IMR-90 (cell line): Measurements from ENCODE around the gene SHROOM3. TPM values are rescaled to one million over a fixed set of nuclear protein-coding genes. Genes with fewer than 3 reads are reported as not detected.

ENCODE experiments used
- ATAC-seq: fragments of 200-7000 bp; cut with Tn5 transposase; 2 replicates; pipeline ENCODE4 v1.9.1; 2020; ENCODE audit warnings: low read depth, mild to moderate bottlenecking, moderate library complexity
- Bru-seq: library from RNA; stranded (reverse); fragments of 400-500 nt; gene quantifications from one replicate; lab custom pipeline; 2021; lab: Mats Ljungman, UMichigan
- BruChase-seq, 2 experiments: library from RNA; stranded (reverse); fragments of 400-500 nt; gene quantifications; one replicate each; lab custom pipeline; 2021; lab: Mats Ljungman, UMichigan
- BruUV-seq: library from RNA; stranded (reverse); fragments of 400-500 nt; replicated peaks from 2 replicates; lab custom pipeline; 2021; lab: Mats Ljungman, UMichigan
- CTCF ChIA-PET: fragments of 300-600 bp; formaldehyde crosslinking; extraction: SDS; loops from one replicate; lab custom pipeline; 2021; ENCODE audit warnings: antibody characterized with exemption; lab: Yijun Ruan, JAX
- POLR2A ChIA-PET: fragments of 300-600 bp; sonication (Branson Sonifier 250); formaldehyde crosslinking; loops from one replicate; lab custom pipeline; 2022; ENCODE audit warnings: antibody characterized with exemption; ENCODE audit not compliant: unreplicated experiment; lab: Charles Lee
- DNase-seq: peaks from one replicate; pipeline ENCODE4 v3.0.0; 2013
- H2AFZ ChIP-seq: replicated peaks from 2 replicates; pipeline ENCODE3; 2013; ENCODE audit warnings: low read length, mild to moderate bottlenecking; ENCODE audit not compliant: poor library complexity
- H2AK5ac ChIP-seq: 2 replicates; pipeline ENCODE4 v1.6.1; 2013; ENCODE audit warnings: low read depth, low read length, inconsistent platforms
- H2AK9ac ChIP-seq: replicated peaks from 2 replicates; pipeline ENCODE3; 2013; ENCODE audit warnings: mild to moderate bottlenecking, low read depth, low read length, moderate library complexity; ENCODE audit not compliant: poor library complexity
- H2BK120ac ChIP-seq: 2 replicates; pipeline ENCODE4 v1.6.1; 2013; ENCODE audit warnings: low read depth, low read length, inconsistent platforms
- H2BK15ac ChIP-seq: 3 replicates; pipeline ENCODE4 v1.6.1; 2013; ENCODE audit warnings: low read depth, low read length, inconsistent platforms
- H2BK20ac ChIP-seq: 2 replicates; pipeline ENCODE4 v1.6.1; 2013; ENCODE audit warnings: low read depth, mild to moderate bottlenecking, inconsistent platforms, low read length, moderate library complexity
- H2BK5ac ChIP-seq: 2 replicates; pipeline ENCODE4 v1.6.1; 2013; ENCODE audit warnings: mild to moderate bottlenecking, low read depth, low read length, inconsistent platforms; ENCODE audit not compliant: poor library complexity, severe bottlenecking
- H3K14ac ChIP-seq: replicated peaks from 2 replicates; pipeline ENCODE4 v1.6.1; 2013; ENCODE audit warnings: low read depth, low read length, inconsistent platforms
- H3K18ac ChIP-seq: 2 replicates; pipeline ENCODE4 v1.6.1; 2013; ENCODE audit warnings: low read depth, low read length, control low read depth
- H3K23ac ChIP-seq: 2 replicates; pipeline ENCODE4 v1.6.1; 2013; ENCODE audit warnings: low read depth, low read length, inconsistent platforms
- H3K27ac ChIP-seq: 2 replicates; pipeline ENCODE4 v1.5.1; 2013; ENCODE audit warnings: mild to moderate bottlenecking, control low read depth, low read length; ENCODE audit not compliant: insufficient read depth
- H3K27me3 ChIP-seq: 2 replicates; pipeline ENCODE4 v1.6.1; 2013; ENCODE audit warnings: low read length; ENCODE audit not compliant: control insufficient read depth, insufficient read depth
- H3K36me3 ChIP-seq: 2 replicates; pipeline ENCODE4 v1.6.1; 2013; ENCODE audit warnings: low read length, mixed read lengths; ENCODE audit not compliant: control insufficient read depth, insufficient read depth
- H3K4ac ChIP-seq: 2 replicates; pipeline ENCODE4 v1.6.1; 2013; ENCODE audit warnings: low read depth, low read length, inconsistent platforms
- H3K4me1 ChIP-seq: 2 replicates; pipeline ENCODE4 v1.6.1; 2013; ENCODE audit warnings: low read length, mixed read lengths; ENCODE audit not compliant: control insufficient read depth, insufficient read depth
- H3K4me2 ChIP-seq: 2 replicates; pipeline ENCODE4 v1.6.1; 2013; ENCODE audit warnings: low read depth, mild to moderate bottlenecking, control low read depth, low read length, moderate library complexity
- H3K4me3 ChIP-seq: 2 replicates; pipeline ENCODE4 v1.5.1; 2013; ENCODE audit warnings: low read depth, mild to moderate bottlenecking, control low read depth, low read length, moderate library complexity; ENCODE audit not compliant: insufficient read depth
- H3K56ac ChIP-seq: 2 replicates; pipeline ENCODE4 v1.6.1; 2013; ENCODE audit warnings: low read length, inconsistent platforms; ENCODE audit not compliant: insufficient read depth; ENCODE audit errors: extremely low read depth
- H3K79me1 ChIP-seq, 2 experiments: 2 replicates each; pipeline ENCODE4 v1.6.1; 2013; ENCODE audit warnings: low read length in 2 of 2, inconsistent platforms in 1 of 2, low read depth in 1 of 2
- H3K9ac ChIP-seq: 2 replicates; pipeline ENCODE4 v1.6.1; 2013; ENCODE audit warnings: low read depth, low read length, control low read depth
- H3K9me1 ChIP-seq: 2 replicates; pipeline ENCODE4 v1.6.1; 2013; ENCODE audit warnings: low read length, inconsistent platforms; ENCODE audit not compliant: insufficient read depth
- H3K9me3 ChIP-seq: 2 replicates; pipeline ENCODE4 v1.6.1; 2013; ENCODE audit warnings: low read length; ENCODE audit not compliant: control insufficient read depth, insufficient read depth
- H4K20me1 ChIP-seq: 2 replicates; pipeline ENCODE4 v1.6.1; 2013; ENCODE audit warnings: low read length, inconsistent platforms; ENCODE audit not compliant: insufficient read depth
- H4K5ac ChIP-seq: 2 replicates; pipeline ENCODE4 v1.6.1; 2013; ENCODE audit warnings: mild to moderate bottlenecking, low read depth, low read length, control low read depth
- H4K8ac ChIP-seq, 2 experiments: 2 replicates each; pipeline ENCODE4 v1.6.1; 2013; ENCODE audit warnings: low read depth in 2 of 2, low read length in 2 of 2, control low read depth in 1 of 2, inconsistent platforms in 1 of 2
- H4K91ac ChIP-seq: 2 replicates; pipeline ENCODE4 v1.6.1; 2013; ENCODE audit warnings: low read depth, low read length, inconsistent platforms; ENCODE audit not compliant: insufficient read depth
- MXI1 ChIP-seq: IDR thresholded peaks from 2 replicates; pipeline ENCODE4 v1.6.1; 2012; ENCODE audit warnings: low read depth, mild to moderate bottlenecking, low read length, moderate library complexity, borderline replicate concordance
- WGBS, 2 experiments: methylation state at CpG; one replicate each; pipeline versions ENCODE4 v1.1.5 to v1.1.7; 2013; ENCODE audit warnings: missing lambda C conversion rate in 2 of 2; ENCODE audit not compliant: insufficient read length in 1 of 2; ENCODE audit errors: extremely low coverage in 2 of 2; 5-methylcytosine and 5-hydroxymethylcytosine counted together
- dilution Hi-C: fragments of 300-500 bp; cut with HindIII; formaldehyde crosslinking; loops from one replicate; pipeline ENCODE4 v1.14.3; 2018; ENCODE audit warnings: low sequenced_read_pairs; ENCODE audit not compliant: unreplicated experiment
- in situ Hi-C: fragments of 300-500 bp; cut with MboI; formaldehyde crosslinking; loops from 3 replicates; pipeline ENCODE4 v1.14.3; 2019; ENCODE audit warnings: low sequenced_read_pairs, inconsistent platforms, mixed read lengths
- intact Hi-C: fragments of 100-400 bp; cut with micrococcal nuclease; formaldehyde crosslinking; loops from 2 replicates; pipeline ENCODE4 v1.10.0; 2022
- long read RNA-seq: library from polyadenylated mRNA; unstranded; transcript quantifications from one replicate; pipeline ENCODE4 v2.0.0, GENCODE V29; 2021; ENCODE audit not compliant: unreplicated experiment
- polyA plus RNA-seq, 3 experiments: library from polyadenylated mRNA; depleted of rRNA; stranded (reverse); fragments of >200 nt; gene quantifications; 2 replicates each; pipeline ENCODE4 v1.2.3, GENCODE V29; 2012; ENCODE audit warnings: low replicate concordance in 1 of 3
- total RNA-seq: library from RNA; depleted of rRNA; stranded (reverse); fragments of >200 nt; gene quantifications from 2 replicates; pipeline ENCODE4 v1.2.3, GENCODE V29; 2012; rRNA removed
- TF ChIP-seq, protein P1 (sequence below): fragments of 150-350 bp; IDR thresholded peaks from 2 replicates; pipeline ENCODE4 v1.6.1; 2016; ENCODE audit warnings: low read depth, mild to moderate bottlenecking, low read length, moderate library complexity, borderline replicate concordance

Gene SHROOM3
- 18.1 and 19.5 TPM in 2 replicates for total RNA-seq
- 10.8 and 14.2 TPM in 2 replicates for polyA plus RNA-seq (2012; rRNA removed)
- polyA plus RNA-seq (2012; cell fraction: cytosol; rRNA removed), result 7.3 and 10.8 TPM in 2 replicates
- polyA plus RNA-seq (2012; cell fraction: nucleus; rRNA removed; ENCODE audit: low replicate concordance), result 9.4 and 11.4 TPM in 2 replicates
- percentile 47 among the genes with signal in this experiment for Bru-seq, nascent RNA
- BruChase-seq, experiment 1, labeled RNA remaining after a 6-hour chase, result percentile 24 among the genes with signal in this experiment
- BruChase-seq, experiment 2, labeled RNA remaining after a 2-hour chase, result percentile 33 among the genes with signal in this experiment
- long read RNA-seq, partial matches to known transcripts, result 9 of 10 reads
- long read RNA-seq, other reads (novel, unspliced or antisense), result 1 of 10 reads

DNA sequence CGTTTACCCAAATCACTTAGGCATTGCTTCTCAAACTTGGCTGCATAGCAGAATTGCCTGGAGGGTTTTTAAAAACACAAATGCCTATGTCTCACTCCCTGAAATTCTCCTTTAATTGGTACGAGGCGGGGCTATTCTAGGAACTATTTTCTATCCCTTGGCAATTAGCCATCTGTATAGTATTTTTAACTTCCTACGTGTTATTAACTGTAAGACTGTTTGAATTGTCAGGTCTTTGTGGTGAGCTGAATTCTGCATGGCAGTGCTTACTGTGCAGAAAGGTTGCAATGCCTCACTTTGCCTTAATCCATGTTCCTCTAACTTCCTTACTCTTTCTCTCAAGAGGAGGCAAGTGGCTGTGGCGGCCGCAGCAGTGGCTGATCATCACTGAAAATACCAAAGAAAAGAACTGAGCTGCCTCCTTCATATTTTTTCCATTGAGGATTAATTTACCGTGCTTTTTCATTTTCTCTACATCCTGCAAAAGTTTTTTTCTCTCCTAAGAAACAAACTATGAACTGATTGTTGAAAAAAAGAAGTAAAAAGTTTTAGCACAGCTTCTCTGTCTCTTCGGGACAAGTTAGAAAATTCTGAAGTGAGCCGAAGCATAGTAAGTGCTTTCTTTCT, at the start of gene SHROOM3:
SHROOM3 (plus strand) TSS at position 329 of the 627 bp plus-strand sequence. CDS start 824 bp downstream, outside the sequence.
- no peak within 1 kb of the TSS for H2BK5ac ChIP-seq
- no peak within 1 kb of the TSS for H2BK15ac ChIP-seq
- no peaks in the 10 kb centered on the region for H3K9me1 ChIP-seq
- H2BK120ac ChIP-seq, result no peak within 1 kb of the TSS
- H3K9me3 ChIP-seq, result peaks cover 4% of the 10 kb centered on the region
- no peak within 1 kb of the TSS for H3K9ac ChIP-seq
- ChIA-PET CTCF (interaction anchor here (1.3 kb wide), 1 partner anchor 769 kb away, joined by 4 read pairs; no protein-coding TSS in a partner anchor), POLR2A (no interaction called here)
- no peak within 1 kb of the TSS for H2AK9ac ChIP-seq
- H4K91ac ChIP-seq, result no peak within 1 kb of the TSS
- ATAC-seq (no peak), DNase-seq (no peak)
- H3K4me1 ChIP-seq, result no peaks in the 10 kb centered on the region
- no peak within 1 kb of the TSS for H3K14ac ChIP-seq
- dilution Hi-C loops (no loop called here), intact Hi-C loops (loop anchor here (5.0 to 10.0 kb wide), 3 partner anchors 317 to 767 kb away; no protein-coding TSS in a partner anchor), in situ Hi-C loops (loop anchor here (5.0 to 25.0 kb wide), 3 partner anchors 72 to 777 kb away; no protein-coding TSS in a partner anchor)
- no peak within 1 kb of the TSS for H4K8ac ChIP-seq
- peaks cover 33% of the 10 kb centered on the region for H3K27me3 ChIP-seq
- no peak within 1 kb of the TSS for H3K23ac ChIP-seq
- no peaks in the 10 kb centered on the region for H3K36me3 ChIP-seq
- no TSS peak for BruUV-seq
- TF ChIP-seq, protein P1, sequence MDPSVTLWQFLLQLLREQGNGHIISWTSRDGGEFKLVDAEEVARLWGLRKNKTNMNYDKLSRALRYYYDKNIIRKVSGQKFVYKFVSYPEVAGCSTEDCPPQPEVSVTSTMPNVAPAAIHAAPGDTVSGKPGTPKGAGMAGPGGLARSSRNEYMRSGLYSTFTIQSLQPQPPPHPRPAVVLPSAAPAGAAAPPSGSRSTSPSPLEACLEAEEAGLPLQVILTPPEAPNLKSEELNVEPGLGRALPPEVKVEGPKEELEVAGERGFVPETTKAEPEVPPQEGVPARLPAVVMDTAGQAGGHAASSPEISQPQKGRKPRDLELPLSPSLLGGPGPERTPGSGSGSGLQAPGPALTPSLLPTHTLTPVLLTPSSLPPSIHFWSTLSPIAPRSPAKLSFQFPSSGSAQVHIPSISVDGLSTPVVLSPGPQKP, result no peak
- no peak for TF ChIP-seq MXI1
- H3K56ac ChIP-seq, result no peak within 1 kb of the TSS
- no peak within 1 kb of the TSS for H3K18ac ChIP-seq
- H3K27ac ChIP-seq, result no peak within 1 kb of the TSS
- no peaks in the 10 kb centered on the region for H4K20me1 ChIP-seq
- no peak within 1 kb of the TSS for H3K4me3 ChIP-seq
- H2BK20ac ChIP-seq, result no peak within 1 kb of the TSS
- WGBS, 2 experiments, result 40% methylated on average over 1 of the region's 9 CpGs; no CpG with 5 or more reads in 1 of the 2 experiments
- H3K4ac ChIP-seq, result no peak within 1 kb of the TSS
- peak within 1 kb of the TSS; percentile 54; the same call in 1 of the 2 replicates for H3K4me2 ChIP-seq
- H2AFZ ChIP-seq, result no peak within 1 kb of the TSS
- no peaks in the 10 kb centered on the region for H3K79me1 ChIP-seq
- no peak within 1 kb of the TSS for H2AK5ac ChIP-seq
- H4K5ac ChIP-seq, result no peak within 1 kb of the TSS
